OCI-LY3 (cell line): ENCODE measurements around the gene TRIM29.

Experiments
- H2AFZ ChIP-seq: fragments of 200-600, 300-600 bp; shearing (Covaris generic); 2 replicates; pipeline ENCODE4 v1.6.0; 2014; ENCODE audit warnings: antibody characterized with exemption, low read depth, low read length
- H3K27ac ChIP-seq: fragments of 200-600, 300-600 bp; sonication (generic); 2 replicates; pipeline ENCODE4 v1.5.1; 2014; ENCODE audit warnings: mild to moderate bottlenecking, low read length, moderate library complexity, mixed read lengths
- H3K27me3 ChIP-seq: fragments of 200-600, 300-600 bp; sonication (generic); 2 replicates; pipeline ENCODE4 v1.6.1; 2014; ENCODE audit warnings: low read depth, low read length, mixed read lengths
- H3K36me3 ChIP-seq: fragments of 200-600, 300-600 bp; sonication (generic); replicated peaks from 2 replicates; pipeline ENCODE3; 2014; ENCODE audit warnings: low read depth, low read length, mixed read lengths
- H3K4me1 ChIP-seq: fragments of 300-600, 200-600 bp; sonication (generic); 2 replicates; pipeline ENCODE4 v1.6.1; 2014; ENCODE audit warnings: low read length, mixed read lengths
- H3K4me2 ChIP-seq: fragments of 200-600, 300-600 bp; sonication (generic); 2 replicates; pipeline ENCODE4 v1.6.1; 2014; ENCODE audit warnings: low read length, mixed read lengths
- H3K4me3 ChIP-seq: fragments of 300-600, 200-600 bp; sonication (generic); 2 replicates; pipeline ENCODE4 v1.5.1; 2014; ENCODE audit warnings: antibody characterized with exemption, mild to moderate bottlenecking, low read length, moderate library complexity
- H3K79me2 ChIP-seq: fragments of 300-600, 200-600 bp; shearing (Covaris generic); 2 replicates; pipeline ENCODE4 v1.6.1; 2014; ENCODE audit warnings: mild to moderate bottlenecking, low read length, mixed read lengths
- H3K9ac ChIP-seq: fragments of 300-600, 200-600 bp; shearing (Covaris generic); 2 replicates; pipeline ENCODE4 v1.6.0; 2014; ENCODE audit warnings: mild to moderate bottlenecking, low read length, moderate library complexity
- H3K9me3 ChIP-seq: fragments of 200-600, 300-600 bp; shearing (Covaris generic); 2 replicates; pipeline ENCODE4 v1.6.1; 2014; ENCODE audit warnings: low read length, mixed read lengths; ENCODE audit not compliant: insufficient read depth
- H4K20me1 ChIP-seq: fragments of 200-600, 300-600 bp; sonication (generic); 2 replicates; pipeline ENCODE4 v1.6.1; 2016; ENCODE audit warnings: low read length, mixed read lengths; ENCODE audit not compliant: insufficient read depth
- EZH2phosphoT487 ChIP-seq: fragments of 200-600 bp; shearing (Covaris generic); IDR thresholded peaks from 2 replicates; pipeline ENCODE4 v1.6.1; 2018; ENCODE audit warnings: antibody characterized with exemption, mixed run types, low read depth
- TF ChIP-seq, protein P1 (sequence below): fragments of 200-600, 300-600 bp; sonication (generic); IDR thresholded peaks from 2 replicates; pipeline ENCODE4 v1.5.1; 2014; ENCODE audit warnings: antibody characterized with exemption, low read length, low read depth

Gene TRIM29

DNA sequence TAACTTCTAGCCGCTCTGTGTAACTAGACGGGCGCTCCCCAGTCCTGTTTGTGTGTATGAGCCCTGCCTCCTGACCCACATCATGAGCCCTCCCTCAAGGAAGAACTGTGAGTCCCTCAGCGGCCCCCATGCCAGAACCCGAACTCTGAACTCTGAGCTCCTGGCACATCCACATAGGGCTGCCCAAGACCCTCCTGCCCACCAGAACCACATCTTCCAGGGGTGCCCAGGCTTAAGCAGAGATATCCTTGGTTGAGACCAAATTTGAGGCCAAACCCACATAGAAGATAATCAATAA lies 3.0 kb downstream of the TRIM29 start:
- H3K4me3 ChIP-seq: no peak overlapping the region
- H4K20me1 ChIP-seq: no peaks in the 10 kb centered on the region
- TF ChIP-seq EZH2phosphoT487: no peak
- TF ChIP-seq, protein P1, sequence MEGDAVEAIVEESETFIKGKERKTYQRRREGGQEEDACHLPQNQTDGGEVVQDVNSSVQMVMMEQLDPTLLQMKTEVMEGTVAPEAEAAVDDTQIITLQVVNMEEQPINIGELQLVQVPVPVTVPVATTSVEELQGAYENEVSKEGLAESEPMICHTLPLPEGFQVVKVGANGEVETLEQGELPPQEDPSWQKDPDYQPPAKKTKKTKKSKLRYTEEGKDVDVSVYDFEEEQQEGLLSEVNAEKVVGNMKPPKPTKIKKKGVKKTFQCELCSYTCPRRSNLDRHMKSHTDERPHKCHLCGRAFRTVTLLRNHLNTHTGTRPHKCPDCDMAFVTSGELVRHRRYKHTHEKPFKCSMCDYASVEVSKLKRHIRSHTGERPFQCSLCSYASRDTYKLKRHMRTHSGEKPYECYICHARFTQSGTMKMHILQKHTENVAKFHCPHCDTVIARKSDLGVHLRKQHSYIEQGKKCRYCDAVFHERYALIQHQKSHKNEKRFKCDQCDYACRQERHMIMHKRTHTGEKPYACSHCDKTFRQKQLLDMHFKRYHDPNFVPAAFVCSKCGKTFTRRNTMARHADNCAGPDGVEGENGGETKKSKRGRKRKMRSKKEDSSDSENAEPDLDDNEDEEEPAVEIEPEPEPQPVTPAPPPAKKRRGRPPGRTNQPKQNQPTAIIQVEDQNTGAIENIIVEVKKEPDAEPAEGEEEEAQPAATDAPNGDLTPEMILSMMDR: no peak
- peaks cover 28% of the 10 kb centered on the region for H3K27me3 ChIP-seq
- no peaks in the 10 kb centered on the region for H3K79me2 ChIP-seq
- H3K36me3 ChIP-seq: no peaks in the 10 kb centered on the region
- no peak overlapping the region for H3K9ac ChIP-seq
- H3K4me2 ChIP-seq: no peak overlapping the region
- no peak overlapping the region for H2AFZ ChIP-seq
- no peaks in the 10 kb centered on the region for H3K9me3 ChIP-seq
- H3K27ac ChIP-seq: no peak overlapping the region
- no peaks in the 10 kb centered on the region for H3K4me1 ChIP-seq

DNA sequence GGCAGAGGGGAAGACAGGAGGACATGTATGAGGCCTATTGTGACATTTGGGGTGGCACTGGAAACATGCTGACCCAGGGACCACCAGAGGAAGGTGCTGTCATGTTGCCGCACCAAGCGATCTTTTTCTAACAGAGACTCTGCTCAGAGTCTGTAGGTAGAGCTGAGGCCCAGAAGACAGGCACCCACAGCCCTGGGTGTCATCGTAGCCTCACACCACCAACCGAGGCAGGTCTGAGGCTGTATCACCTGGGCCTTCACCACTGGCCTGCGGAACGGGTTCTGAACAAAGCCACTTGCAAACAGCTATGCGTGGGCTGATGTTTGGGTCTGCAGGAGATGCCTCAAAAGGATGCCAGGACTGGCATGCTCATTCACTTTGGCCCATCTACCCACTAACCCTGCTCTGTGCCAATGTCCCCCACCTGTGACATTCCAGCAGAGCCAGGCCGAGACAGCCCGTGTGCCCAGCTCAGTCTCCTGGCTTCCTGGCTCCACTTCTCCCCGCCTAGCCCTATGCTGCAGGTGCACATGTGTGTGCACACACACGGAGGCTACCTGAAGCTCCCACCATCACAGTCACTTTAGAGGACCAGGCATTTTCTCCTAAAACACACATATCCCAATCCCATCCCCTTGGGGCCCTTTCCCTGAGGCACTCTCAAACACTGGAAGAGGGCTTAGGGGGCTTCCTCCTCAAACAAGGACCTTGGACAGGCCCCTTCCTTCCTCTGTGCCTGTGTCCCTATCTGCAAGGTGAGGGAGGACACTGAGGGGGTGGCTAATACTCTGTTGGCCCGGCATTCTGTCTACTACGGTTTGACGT lies 3.6 kb downstream of the TRIM29 start:
- no peaks in the 10 kb centered on the region for H4K20me1 ChIP-seq
- no peak overlapping the region for H2AFZ ChIP-seq
- no peak overlapping the region for H3K9ac ChIP-seq
- H3K36me3 ChIP-seq: no peaks in the 10 kb centered on the region
- no peaks in the 10 kb centered on the region for H3K79me2 ChIP-seq
- H3K4me2 ChIP-seq: no peak overlapping the region
- H3K27me3 ChIP-seq: peaks cover 25% of the 10 kb centered on the region
- no peaks in the 10 kb centered on the region for H3K9me3 ChIP-seq
- H3K4me3 ChIP-seq: no peak overlapping the region
- TF ChIP-seq, protein P1: no peak
- no peak for TF ChIP-seq EZH2phosphoT487
- H3K4me1 ChIP-seq: no peaks in the 10 kb centered on the region
- no peak overlapping the region for H3K27ac ChIP-seq

DNA sequence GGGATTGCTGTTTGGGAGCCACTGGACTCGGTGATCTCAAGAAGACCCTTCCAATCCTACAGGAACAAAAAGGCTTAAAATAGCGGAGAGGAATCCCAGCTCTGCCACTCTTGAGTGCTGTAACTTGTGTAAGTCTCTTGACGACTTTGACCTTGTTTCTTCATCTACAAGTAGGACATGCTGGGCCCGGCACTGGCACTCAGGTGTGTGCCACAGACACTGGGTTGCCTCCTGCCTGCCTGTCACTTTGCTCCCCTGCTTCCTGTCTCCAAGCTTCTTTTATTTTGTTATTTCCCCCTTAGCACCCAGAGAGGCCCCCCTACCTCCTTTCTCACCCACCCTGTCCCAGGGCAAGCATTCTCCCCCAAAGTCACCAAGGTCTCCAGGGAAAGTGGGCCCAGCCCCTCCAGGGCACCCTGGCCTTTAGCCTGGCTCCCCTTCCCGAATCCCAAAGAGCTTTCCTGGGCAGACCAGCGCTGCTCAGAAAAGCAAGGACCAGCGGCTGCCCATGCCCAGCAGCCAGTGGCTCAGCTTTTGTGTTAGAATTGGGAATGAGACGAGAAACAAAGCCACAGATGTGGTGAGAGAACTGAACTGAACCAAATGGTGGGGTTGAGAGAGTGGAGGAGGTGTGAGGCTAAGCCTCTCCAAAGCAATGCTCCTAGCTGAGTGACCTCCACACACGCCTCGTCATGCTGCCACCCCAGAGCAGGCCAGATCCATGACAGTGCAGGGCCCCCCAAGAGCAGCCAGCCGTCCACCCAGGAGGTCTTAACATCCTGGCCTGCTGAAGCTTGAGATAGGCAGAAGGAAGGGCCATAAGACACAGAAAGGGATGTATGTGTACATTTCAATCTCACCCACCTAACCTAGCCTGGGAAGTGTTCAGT lies 4.5 kb downstream of the TRIM29 start:
- Histone ChIP-seq H3K4me2 (no peak overlapping the region), H3K9ac (no peak overlapping the region), H3K4me1 (no peaks in the 10 kb centered on the region), H3K27me3 (peaks cover 21% of the 10 kb centered on the region), H3K9me3 (no peaks in the 10 kb centered on the region), H2AFZ (no peak overlapping the region), H3K4me3 (no peak overlapping the region), H3K79me2 (no peaks in the 10 kb centered on the region), H4K20me1 (no peaks in the 10 kb centered on the region), H3K36me3 (no peaks in the 10 kb centered on the region), H3K27ac (no peak overlapping the region)
- TF ChIP-seq, protein P1: no peak
- no peak for TF ChIP-seq EZH2phosphoT487

- H3K4me1 ChIP-seq: no peaks in the 10 kb centered on the region
- no peaks in the 10 kb centered on the region for H3K9me3 ChIP-seq
- H3K27me3 ChIP-seq: peaks cover 28% of the 10 kb centered on the region
- no peak overlapping the region for H2AFZ ChIP-seq
- H3K4me3 ChIP-seq: no peak overlapping the region
- H4K20me1 ChIP-seq: no peaks in the 10 kb centered on the region
- H3K9ac ChIP-seq: no peak overlapping the region
- no peak overlapping the region for H3K27ac ChIP-seq
- H3K36me3 ChIP-seq: no peaks in the 10 kb centered on the region
- TF ChIP-seq, protein P1: no peak
- TF ChIP-seq EZH2phosphoT487: no peak
- no peaks in the 10 kb centered on the region for H3K79me2 ChIP-seq
- no peak overlapping the region for H3K4me2 ChIP-seq
These were observed 5.2 kb downstream of the TRIM29 start for GRCh38 chr11:120132645-120133185.
